Right forelimb (tissue), 1 donor: ENCODE results near the gene FGR.

Source experiments
- DNase-seq: peaks from one replicate; pipeline ENCODE4 v3.0.0-alpha.2; 2018

The FGR gene

DNA sequence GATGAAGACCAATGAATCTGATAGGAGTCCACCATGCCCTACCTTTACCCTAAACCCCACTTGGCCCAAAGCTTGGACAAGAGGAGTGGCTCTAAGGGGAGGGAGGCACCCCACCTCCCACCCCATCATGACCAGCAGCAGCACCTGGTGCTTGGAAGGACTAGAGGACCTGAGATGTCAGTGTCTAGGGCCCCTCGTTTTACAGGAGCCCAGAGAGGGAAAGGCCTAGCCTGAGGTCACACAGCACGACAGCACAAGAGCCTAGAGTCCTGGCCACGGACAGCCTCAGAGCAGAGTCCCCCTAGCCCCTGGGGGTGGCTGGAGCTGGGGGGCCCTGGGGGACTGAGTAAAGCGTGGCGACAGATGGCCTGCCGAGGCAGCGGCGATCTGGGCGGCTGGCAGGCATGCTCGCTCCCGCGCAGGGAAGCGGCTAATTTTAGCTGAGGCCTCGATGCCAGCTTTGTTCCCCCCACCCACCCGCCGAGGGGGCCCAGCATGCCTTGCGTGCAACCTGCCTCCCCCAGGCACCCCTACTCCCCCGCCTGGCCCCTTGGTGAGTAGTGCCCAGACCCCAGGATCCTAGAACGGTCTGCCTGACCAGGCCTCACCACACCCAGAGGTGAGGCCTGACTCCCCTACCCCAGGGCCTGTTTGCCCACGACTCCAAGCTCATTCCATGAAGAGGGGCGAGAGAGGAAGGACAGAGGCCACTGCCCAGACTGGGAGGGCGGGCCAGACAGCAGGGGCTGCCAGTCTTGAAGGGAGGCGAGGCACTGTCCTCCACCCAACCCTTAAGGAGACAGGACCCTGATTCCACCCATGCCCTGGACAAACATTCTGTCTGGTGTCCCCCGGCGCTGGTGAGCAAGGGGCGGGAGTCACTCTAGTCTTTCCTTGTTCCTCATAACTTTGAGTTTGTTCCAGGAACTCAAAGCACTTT lies 70.0 kb downstream of the FGR start:
- no peak for DNase-seq

DNA sequence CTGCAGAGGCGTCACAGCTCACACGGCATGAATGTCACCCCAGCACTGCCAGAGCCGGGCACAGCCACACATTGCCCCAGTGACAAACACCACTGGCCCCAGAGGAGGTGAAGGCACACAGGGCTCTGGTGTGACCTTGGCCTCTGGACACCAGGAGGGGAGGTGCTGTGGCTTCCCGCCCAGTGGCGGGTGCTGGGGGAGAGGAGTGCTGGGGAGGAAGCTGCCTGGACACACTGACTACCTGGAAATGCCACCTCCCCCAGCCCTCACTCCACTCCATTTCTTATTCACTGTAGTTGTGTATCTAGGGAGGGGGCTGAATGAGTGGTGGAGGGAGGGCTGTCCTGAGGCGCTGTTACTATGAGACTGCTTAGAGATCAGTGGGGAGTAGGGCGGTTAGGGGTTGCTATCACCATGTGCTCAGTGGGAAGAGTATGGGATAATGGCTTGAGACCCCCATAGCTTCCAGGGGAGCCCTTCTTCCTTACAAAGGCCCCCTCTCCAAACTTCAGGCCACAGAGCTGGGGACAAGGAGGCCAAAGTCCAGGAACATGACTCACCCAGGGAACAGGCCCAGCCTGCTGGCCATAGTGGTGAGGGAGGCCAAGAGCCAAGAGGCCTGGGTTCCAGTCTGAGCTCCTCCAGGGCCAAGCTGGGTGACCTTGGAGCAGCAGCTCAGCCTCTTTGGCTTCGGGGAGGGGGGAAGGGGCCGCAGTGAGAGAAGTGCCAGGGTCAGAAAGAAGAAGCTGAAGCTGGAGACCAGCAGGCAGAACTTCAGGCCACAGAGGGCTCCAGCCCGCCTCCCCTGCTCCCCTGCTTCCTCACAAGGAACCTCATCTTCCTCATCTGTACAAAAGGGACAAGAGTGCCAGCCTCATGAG lies 71.2 kb downstream of the FGR start:
- no peak for DNase-seq

DNA sequence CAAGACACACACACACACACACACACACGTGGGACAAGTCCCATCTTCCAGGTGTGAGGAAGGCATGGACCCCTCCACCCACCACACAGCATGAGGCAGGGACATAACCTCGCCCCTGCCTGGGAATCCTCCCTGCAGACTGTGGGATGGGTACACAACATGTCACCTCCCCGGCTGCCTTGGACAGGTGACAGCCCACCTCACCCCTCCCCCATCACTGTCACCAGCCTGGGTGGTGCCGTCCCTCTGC lies 71.7 kb downstream of the FGR start:
- no peak for DNase-seq

DNA sequence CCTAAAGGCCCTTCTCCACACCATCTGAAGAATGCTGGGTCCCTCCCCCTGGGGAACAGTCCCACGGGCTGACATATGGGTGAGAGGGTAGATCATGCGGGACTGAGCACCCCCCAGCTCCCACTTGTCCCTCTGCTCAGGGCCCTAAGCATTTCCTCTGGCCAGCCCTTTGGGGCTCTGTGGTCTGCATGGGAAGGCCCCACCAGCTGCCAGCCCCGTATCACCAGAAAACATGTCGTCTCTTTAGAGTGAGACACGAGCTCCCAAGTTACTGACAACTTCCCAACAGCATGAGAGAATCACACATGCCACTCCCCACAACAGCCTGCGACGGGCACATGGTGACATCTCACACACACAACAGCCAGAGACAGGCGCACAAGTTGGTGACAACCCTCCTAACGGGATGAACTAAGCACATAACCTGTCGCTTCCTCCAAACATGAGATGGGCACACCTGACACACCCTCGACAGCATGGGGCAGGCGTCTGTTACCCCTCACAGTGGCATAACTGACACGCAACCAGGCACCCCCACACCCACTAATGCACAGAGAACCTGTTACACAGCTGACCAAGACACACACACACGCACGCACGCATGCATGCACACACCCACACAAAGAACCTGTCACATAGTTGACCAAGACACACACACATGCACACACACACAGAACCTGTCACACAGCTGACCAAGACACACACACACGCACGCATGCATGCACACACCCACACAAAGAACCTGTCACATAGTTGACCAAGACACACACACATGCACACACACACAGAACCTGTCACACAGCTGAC lies 72.2 kb downstream of the FGR start:
- DNase-seq, result no peak
